WTC11 (cell line): ENCODE results near the gene MBOAT1. TPM values are rescaled to one million over a fixed set of nuclear protein-coding genes. Genes with fewer than 3 reads are reported as not detected.
"Not testable (repeated sequence)": the region's sequence is repeated elsewhere in the genome, so short reads cannot be mapped to it uniquely, and the experiment has no call there.

ENCODE experiments used
- ATAC-seq: fragments of 200-7000 bp; cut with Tn5 transposase; 2 replicates; pipeline ENCODE4 v1.10.0; 2021; ENCODE audit warnings: mild to moderate bottlenecking, moderate library complexity
- CTCF ChIA-PET: fragments of 300-600 bp; sonication (Branson Sonifier 250); formaldehyde crosslinking; loops from one replicate; lab custom pipeline; 2021; ENCODE audit warnings: antibody characterized with exemption; lab: Charles Lee
- POLR2A ChIA-PET: fragments of 350-600 bp; sonication (Branson Sonifier 250); formaldehyde crosslinking; loops from one replicate; lab custom pipeline; 2021; ENCODE audit warnings: antibody characterized with exemption; lab: Charles Lee
- DNase-seq: peaks from one replicate; pipeline ENCODE4 v3.0.0; 2021; ENCODE audit warnings: low spot score
- H3K27ac Mint-ChIP-seq: 2 replicates; pipeline ENCODE4 v1.8.0; 2021; ENCODE audit warnings: mixed read lengths
- H3K27me3 Mint-ChIP-seq: 2 replicates; pipeline ENCODE4 v1.8.0; 2021; ENCODE audit warnings: low read depth, mild to moderate bottlenecking, moderate library complexity, mixed read lengths
- H3K36me3 Mint-ChIP-seq: 2 replicates; pipeline ENCODE4 v1.8.0; 2021; ENCODE audit warnings: mixed read lengths
- H3K4me1 Mint-ChIP-seq: 2 replicates; pipeline ENCODE4 v1.8.0; 2022; ENCODE audit warnings: mixed read lengths
- H3K4me3 Mint-ChIP-seq: 2 replicates; pipeline ENCODE4 v1.8.0; 2021; ENCODE audit warnings: mild to moderate bottlenecking, moderate library complexity, mixed read lengths
- H3K9me3 Mint-ChIP-seq: 2 replicates; pipeline ENCODE4 v1.8.0; 2021; ENCODE audit warnings: mixed read lengths
- AR ChIP-seq: fragments of 250-450 bp; sonication (Bioruptor Pico); IDR thresholded peaks from 2 replicates; pipeline ENCODE4 v1.9.0; 2021; ENCODE audit warnings: mild to moderate bottlenecking
- ATF3 ChIP-seq: sonication (generic); formaldehyde crosslinking; conservative IDR thresholded peaks from 2 replicates; pipeline ENCODE4 v1.8.1; 2022; ENCODE audit warnings: mild to moderate bottlenecking, missing genetic modification reagents
- CDX4 ChIP-seq: fragments of 250-450 bp; sonication (Bioruptor Pico); IDR thresholded peaks from 2 replicates; pipeline ENCODE4 v1.9.0; 2021; ENCODE audit warnings: moderate library complexity, mild to moderate bottlenecking, inconsistent platforms, borderline replicate concordance
- CREB1 ChIP-seq: sonication (generic); formaldehyde crosslinking; IDR thresholded peaks from 2 replicates; pipeline ENCODE4 v1.8.0; 2023; ENCODE audit warnings: mild to moderate bottlenecking, missing genetic modification reagents
- CREM ChIP-seq: sonication (generic); formaldehyde crosslinking; IDR thresholded peaks from 2 replicates; pipeline ENCODE4 v1.8.1; 2022; ENCODE audit warnings: mild to moderate bottlenecking, missing genetic modification reagents, moderate library complexity
- E2F5 ChIP-seq: sonication (generic); formaldehyde crosslinking; IDR thresholded peaks from 2 replicates; pipeline ENCODE4 v1.8.1; 2022; ENCODE audit warnings: mild to moderate bottlenecking, moderate library complexity, missing genetic modification reagents
- ELF4 ChIP-seq: sonication (generic); formaldehyde crosslinking; IDR thresholded peaks from 2 replicates; pipeline ENCODE4 v1.8.1; 2022; ENCODE audit warnings: low read depth, mild to moderate bottlenecking, moderate library complexity, missing genetic modification reagents
- FOXK1 ChIP-seq: sonication (generic); formaldehyde crosslinking; IDR thresholded peaks from 2 replicates; pipeline ENCODE4 v1.8.0; 2022; ENCODE audit warnings: mild to moderate bottlenecking, moderate library complexity, missing genetic modification reagents
- IRF1 ChIP-seq: sonication (generic); formaldehyde crosslinking; IDR thresholded peaks from 2 replicates; pipeline ENCODE4 v1.8.0; 2023; ENCODE audit warnings: missing genetic modification reagents
- MXD4 ChIP-seq: fragments of 250-450 bp; sonication (Bioruptor Pico); IDR thresholded peaks from 2 replicates; pipeline ENCODE4 v1.8.0; 2021; ENCODE audit warnings: mild to moderate bottlenecking, moderate library complexity, borderline replicate concordance
- NR2C2 ChIP-seq: sonication (generic); formaldehyde crosslinking; IDR thresholded peaks from 2 replicates; pipeline ENCODE4 v1.8.0; 2022; ENCODE audit warnings: mild to moderate bottlenecking, missing genetic modification reagents
- PRRX2 ChIP-seq: fragments of 250-450 bp; sonication (Bioruptor Pico); IDR thresholded peaks from 2 replicates; pipeline ENCODE4 v1.8.0; 2021; ENCODE audit warnings: mild to moderate bottlenecking
- RELA ChIP-seq: sonication (generic); formaldehyde crosslinking; IDR thresholded peaks from 2 replicates; pipeline ENCODE4 v1.8.1; 2022; ENCODE audit warnings: missing genetic modification reagents, mild to moderate bottlenecking, borderline replicate concordance
- SOX15 ChIP-seq: fragments of 250-450 bp; sonication (Bioruptor Pico); IDR thresholded peaks from 2 replicates; pipeline ENCODE4 v1.9.0; 2021; ENCODE audit warnings: mild to moderate bottlenecking
- TEAD4 ChIP-seq: sonication (generic); formaldehyde crosslinking; IDR thresholded peaks from 2 replicates; pipeline ENCODE4 v1.8.0; 2022; ENCODE audit warnings: mild to moderate bottlenecking, missing genetic modification reagents
- ZNF263 ChIP-seq: sonication (generic); formaldehyde crosslinking; IDR thresholded peaks from 2 replicates; pipeline ENCODE4 v1.8.1; 2022; ENCODE audit warnings: low read depth, mild to moderate bottlenecking, moderate library complexity, missing genetic modification reagents
- ZNF317 ChIP-seq: sonication (generic); formaldehyde crosslinking; IDR thresholded peaks from 2 replicates; pipeline ENCODE4 v1.8.1; 2023; ENCODE audit warnings: low read depth, mild to moderate bottlenecking, moderate library complexity, missing genetic modification reagents, borderline replicate concordance
- ZNF512 ChIP-seq: sonication (generic); formaldehyde crosslinking; IDR thresholded peaks from 2 replicates; pipeline ENCODE4 v1.8.1; 2022; ENCODE audit warnings: missing genetic modification reagents, borderline replicate concordance
- ZNF532 ChIP-seq: fragments of 250-450 bp; sonication (Bioruptor Pico); IDR thresholded peaks from 2 replicates; pipeline ENCODE4 v1.9.0; 2021; ENCODE audit warnings: mild to moderate bottlenecking, borderline replicate concordance
- total RNA-seq: library from RNA; stranded (reverse); gene quantifications from 3 replicates; pipeline ENCODE4 v1.2.3, GENCODE V29; 2021

The MBOAT1 gene
- total RNA-seq, 1 experiment from 2014 or later, result 22.9 TPM

GRCh38 chr6:20148433-20148832 lies 63.8 kb downstream of the MBOAT1 start:
- Mint-ChIP-seq H3K4me3 (no peak overlapping the region), H3K36me3 (peaks cover 15% of the 10 kb centered on the region; the same call in 1 of the 2 replicates), H3K4me1 (peaks cover 8% of the 10 kb centered on the region), H3K27me3 (no peaks in the 10 kb centered on the region), H3K27ac (no peak overlapping the region), H3K9me3 (no peaks in the 10 kb centered on the region)
- DNase-seq (no peak), ATAC-seq (no peak)
- no peak for TF ChIP-seq IRF1 (CRISPR knock-in tag)
- TF ChIP-seq MXD4 (CRISPR knock-in tag), result no peak
- no peak for TF ChIP-seq NR2C2 (CRISPR knock-in tag)
- ChIA-PET POLR2A (no interaction called here), CTCF (interaction anchor here (1.8 kb wide), 1 partner anchor 21 kb away, joined by 8 read pairs; no protein-coding TSS in a partner anchor)

GRCh38 chr6:20147469-20147868 lies 64.8 kb downstream of the MBOAT1 start:
- no peaks in the 10 kb centered on the region for H3K27me3 Mint-ChIP-seq
- ChIA-PET POLR2A (no interaction called here), CTCF (interaction anchor here (1.8 kb wide), 1 partner anchor 20 kb away, joined by 8 read pairs; no protein-coding TSS in a partner anchor)
- TF ChIP-seq E2F5 (CRISPR knock-in tag), result no peak
- TF ChIP-seq SOX15, result no peak
- TF ChIP-seq CREM (CRISPR knock-in tag), result no peak
- TF ChIP-seq CREB1, result no peak
- no peak for TF ChIP-seq CDX4
- TF ChIP-seq ATF3 (CRISPR knock-in tag), result no peak
- TF ChIP-seq PRRX2, result no peak
- no peak for TF ChIP-seq AR (CRISPR knock-in tag)
- no peak for TF ChIP-seq ZNF317 (CRISPR knock-in tag)
- TF ChIP-seq ZNF512, result no peak
- no peak for TF ChIP-seq ELF4 (CRISPR knock-in tag)
- no peak for TF ChIP-seq RELA (CRISPR knock-in tag)
- no peak for TF ChIP-seq TEAD4 (CRISPR knock-in tag)
- TF ChIP-seq ZNF263 (CRISPR knock-in tag), result no peak
- no peak for TF ChIP-seq FOXK1 (CRISPR knock-in tag)
- TF ChIP-seq ZNF532 (CRISPR knock-in tag), result no peak
- H3K4me3 Mint-ChIP-seq, result no peak overlapping the region
- no peaks in the 10 kb centered on the region for H3K9me3 Mint-ChIP-seq
- ATAC-seq (no peak), DNase-seq (no peak)
- no peak overlapping the region for H3K27ac Mint-ChIP-seq
- H3K4me1 Mint-ChIP-seq, result peaks cover 1% of the 10 kb centered on the region; the same call in 1 of the 2 replicates
- peaks cover 18% of the 10 kb centered on the region; the same call in 1 of the 2 replicates for H3K36me3 Mint-ChIP-seq

- POLR2A ChIA-PET, result not testable (repeated sequence)
Measured at GRCh38 chr6:20146831-20147230, 65.4 kb downstream of the MBOAT1 start.

More at GRCh38 chr6:20146831-20147230, 65.4 kb downstream of the MBOAT1 start:
- H3K4me3 Mint-ChIP-seq, DNase-seq, H3K9me3 Mint-ChIP-seq, H3K4me1 Mint-ChIP-seq, CTCF ChIA-PET, ATAC-seq, H3K27me3 Mint-ChIP-seq, H3K27ac Mint-ChIP-seq: not testable (repeated sequence)
- H3K36me3 Mint-ChIP-seq, result peaks cover 18% of the 10 kb centered on the region; the same call in 1 of the 2 replicates
